WTC11 (cell line): ENCODE results near the gene AHCYL1. TPM values are rescaled to one million over a fixed set of nuclear protein-coding genes. Genes with fewer than 3 reads are reported as not detected.

ENCODE experiments used
- ELF4 ChIP-seq: sonication (generic); formaldehyde crosslinking; IDR thresholded peaks from 2 replicates; pipeline ENCODE4 v1.8.1; 2022; ENCODE audit warnings: low read depth, mild to moderate bottlenecking, moderate library complexity, missing genetic modification reagents
- FOXJ3 ChIP-seq: sonication (generic); formaldehyde crosslinking; IDR thresholded peaks from 2 replicates; pipeline ENCODE4 v1.9.0; 2021; ENCODE audit warnings: missing genetic modification reagents, mild to moderate bottlenecking, borderline replicate concordance
- MXD4 ChIP-seq: fragments of 250-450 bp; sonication (Bioruptor Pico); IDR thresholded peaks from 2 replicates; pipeline ENCODE4 v1.8.0; 2021; ENCODE audit warnings: mild to moderate bottlenecking, moderate library complexity, borderline replicate concordance
- MYBL2 ChIP-seq: sonication (generic); formaldehyde crosslinking; IDR thresholded peaks from 2 replicates; pipeline ENCODE4 v1.8.1; 2023; ENCODE audit warnings: mild to moderate bottlenecking, moderate library complexity, missing genetic modification reagents
- RORB ChIP-seq: fragments of 250-450 bp; sonication (Bioruptor Pico); IDR thresholded peaks from 2 replicates; pipeline ENCODE4 v1.9.0; 2021; ENCODE audit warnings: mild to moderate bottlenecking
- SMAD4 ChIP-seq: sonication (generic); formaldehyde crosslinking; IDR thresholded peaks from 2 replicates; pipeline ENCODE4 v1.8.0; 2022; ENCODE audit warnings: mild to moderate bottlenecking, missing genetic modification reagents
- SOX15 ChIP-seq: fragments of 250-450 bp; sonication (Bioruptor Pico); IDR thresholded peaks from 2 replicates; pipeline ENCODE4 v1.9.0; 2021; ENCODE audit warnings: mild to moderate bottlenecking
- ZNF671 ChIP-seq: fragments of 250-450 bp; sonication (Bioruptor Pico); IDR thresholded peaks from 2 replicates; pipeline ENCODE4 v1.8.0; 2021; ENCODE audit warnings: mild to moderate bottlenecking
- total RNA-seq: library from RNA; stranded (reverse); gene quantifications from 3 replicates; pipeline ENCODE4 v1.2.3, GENCODE V29; 2021
- TF ChIP-seq, protein P1 (sequence below): sonication (generic); formaldehyde crosslinking; IDR thresholded peaks from 2 replicates; pipeline ENCODE4 v1.8.1; 2022; ENCODE audit warnings: low read depth, mild to moderate bottlenecking, moderate library complexity, missing genetic modification reagents, borderline replicate concordance
- TF ChIP-seq, protein P2 (sequence below): sonication (generic); formaldehyde crosslinking; IDR thresholded peaks from 2 replicates; pipeline ENCODE4 v1.8.0; 2022; ENCODE audit warnings: mild to moderate bottlenecking, missing genetic modification reagents
- TF ChIP-seq, protein P3 (sequence below): sonication (generic); formaldehyde crosslinking; IDR thresholded peaks from 2 replicates; pipeline ENCODE4 v1.8.0; 2023; ENCODE audit warnings: missing genetic modification reagents, mild to moderate bottlenecking, borderline replicate concordance
- TF ChIP-seq, protein P4 (sequence below): fragments of 250-450 bp; sonication (Bioruptor Pico); IDR thresholded peaks from 2 replicates; pipeline ENCODE4 v1.9.0; 2021; ENCODE audit warnings: mild to moderate bottlenecking, borderline replicate concordance
- TF ChIP-seq, protein P5 (sequence below): sonication (generic); formaldehyde crosslinking; IDR thresholded peaks from 2 replicates; pipeline ENCODE4 v1.8.0; 2022; ENCODE audit warnings: missing genetic modification reagents
- TF ChIP-seq, protein P6 (sequence below): sonication (generic); formaldehyde crosslinking; IDR thresholded peaks from 2 replicates; pipeline ENCODE4 v1.8.1; 2022; ENCODE audit warnings: missing genetic modification reagents, borderline replicate concordance

AHCYL1 gene
- total RNA-seq, 1 experiment from 2014 or later: 92.1 TPM

DNA sequence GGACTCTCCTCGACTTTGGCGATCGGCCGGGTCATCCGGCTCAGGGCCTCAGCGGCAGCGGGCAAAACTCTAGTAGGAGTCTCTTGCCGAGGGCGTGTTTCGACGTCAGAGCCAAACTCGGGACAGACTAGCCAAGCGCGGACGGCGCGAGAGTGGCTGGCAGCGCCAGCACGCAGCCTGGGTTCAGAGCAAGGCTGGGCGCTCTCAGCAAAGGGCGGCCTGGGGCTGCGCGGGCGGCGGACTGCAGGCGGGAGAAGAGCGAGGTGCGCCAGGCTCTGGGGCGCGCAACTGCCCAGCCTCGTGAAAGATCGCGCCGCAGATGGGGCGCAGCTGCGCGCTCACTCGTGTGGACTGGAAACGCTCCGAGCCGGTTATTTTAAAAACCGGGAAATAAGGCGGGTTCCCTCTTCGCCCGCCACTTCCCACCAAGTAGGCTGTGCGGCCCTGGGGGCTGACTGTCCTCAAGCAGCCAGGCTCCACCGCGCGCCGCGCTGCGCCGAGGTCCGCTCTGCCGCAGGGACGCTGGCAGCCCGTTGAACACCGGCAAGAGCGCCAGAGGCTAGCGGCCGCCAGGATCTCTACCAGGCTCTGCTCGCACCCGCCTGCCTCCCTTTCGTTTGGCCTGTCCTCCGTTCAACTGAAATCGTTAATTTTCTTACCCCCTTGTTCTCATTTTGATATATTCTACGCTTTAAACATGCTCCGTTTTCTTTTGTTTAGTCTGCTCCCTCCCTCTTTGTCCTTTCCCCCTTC lies 83.5 kb downstream of the AHCYL1 start (continued):
- TF ChIP-seq, protein P1, sequence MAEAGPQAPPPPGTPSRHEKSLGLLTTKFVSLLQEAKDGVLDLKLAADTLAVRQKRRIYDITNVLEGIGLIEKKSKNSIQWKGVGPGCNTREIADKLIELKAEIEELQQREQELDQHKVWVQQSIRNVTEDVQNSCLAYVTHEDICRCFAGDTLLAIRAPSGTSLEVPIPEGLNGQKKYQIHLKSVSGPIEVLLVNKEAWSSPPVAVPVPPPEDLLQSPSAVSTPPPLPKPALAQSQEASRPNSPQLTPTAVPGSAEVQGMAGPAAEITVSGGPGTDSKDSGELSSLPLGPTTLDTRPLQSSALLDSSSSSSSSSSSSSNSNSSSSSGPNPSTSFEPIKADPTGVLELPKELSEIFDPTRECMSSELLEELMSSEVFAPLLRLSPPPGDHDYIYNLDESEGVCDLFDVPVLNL (CRISPR knock-in tag): no peak
- TF ChIP-seq SMAD4 (CRISPR knock-in tag): no peak
- TF ChIP-seq, protein P2, sequence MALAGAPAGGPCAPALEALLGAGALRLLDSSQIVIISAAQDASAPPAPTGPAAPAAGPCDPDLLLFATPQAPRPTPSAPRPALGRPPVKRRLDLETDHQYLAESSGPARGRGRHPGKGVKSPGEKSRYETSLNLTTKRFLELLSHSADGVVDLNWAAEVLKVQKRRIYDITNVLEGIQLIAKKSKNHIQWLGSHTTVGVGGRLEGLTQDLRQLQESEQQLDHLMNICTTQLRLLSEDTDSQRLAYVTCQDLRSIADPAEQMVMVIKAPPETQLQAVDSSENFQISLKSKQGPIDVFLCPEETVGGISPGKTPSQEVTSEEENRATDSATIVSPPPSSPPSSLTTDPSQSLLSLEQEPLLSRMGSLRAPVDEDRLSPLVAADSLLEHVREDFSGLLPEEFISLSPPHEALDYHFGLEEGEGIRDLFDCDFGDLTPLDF (CRISPR knock-in tag): no peak
- TF ChIP-seq, protein P3, sequence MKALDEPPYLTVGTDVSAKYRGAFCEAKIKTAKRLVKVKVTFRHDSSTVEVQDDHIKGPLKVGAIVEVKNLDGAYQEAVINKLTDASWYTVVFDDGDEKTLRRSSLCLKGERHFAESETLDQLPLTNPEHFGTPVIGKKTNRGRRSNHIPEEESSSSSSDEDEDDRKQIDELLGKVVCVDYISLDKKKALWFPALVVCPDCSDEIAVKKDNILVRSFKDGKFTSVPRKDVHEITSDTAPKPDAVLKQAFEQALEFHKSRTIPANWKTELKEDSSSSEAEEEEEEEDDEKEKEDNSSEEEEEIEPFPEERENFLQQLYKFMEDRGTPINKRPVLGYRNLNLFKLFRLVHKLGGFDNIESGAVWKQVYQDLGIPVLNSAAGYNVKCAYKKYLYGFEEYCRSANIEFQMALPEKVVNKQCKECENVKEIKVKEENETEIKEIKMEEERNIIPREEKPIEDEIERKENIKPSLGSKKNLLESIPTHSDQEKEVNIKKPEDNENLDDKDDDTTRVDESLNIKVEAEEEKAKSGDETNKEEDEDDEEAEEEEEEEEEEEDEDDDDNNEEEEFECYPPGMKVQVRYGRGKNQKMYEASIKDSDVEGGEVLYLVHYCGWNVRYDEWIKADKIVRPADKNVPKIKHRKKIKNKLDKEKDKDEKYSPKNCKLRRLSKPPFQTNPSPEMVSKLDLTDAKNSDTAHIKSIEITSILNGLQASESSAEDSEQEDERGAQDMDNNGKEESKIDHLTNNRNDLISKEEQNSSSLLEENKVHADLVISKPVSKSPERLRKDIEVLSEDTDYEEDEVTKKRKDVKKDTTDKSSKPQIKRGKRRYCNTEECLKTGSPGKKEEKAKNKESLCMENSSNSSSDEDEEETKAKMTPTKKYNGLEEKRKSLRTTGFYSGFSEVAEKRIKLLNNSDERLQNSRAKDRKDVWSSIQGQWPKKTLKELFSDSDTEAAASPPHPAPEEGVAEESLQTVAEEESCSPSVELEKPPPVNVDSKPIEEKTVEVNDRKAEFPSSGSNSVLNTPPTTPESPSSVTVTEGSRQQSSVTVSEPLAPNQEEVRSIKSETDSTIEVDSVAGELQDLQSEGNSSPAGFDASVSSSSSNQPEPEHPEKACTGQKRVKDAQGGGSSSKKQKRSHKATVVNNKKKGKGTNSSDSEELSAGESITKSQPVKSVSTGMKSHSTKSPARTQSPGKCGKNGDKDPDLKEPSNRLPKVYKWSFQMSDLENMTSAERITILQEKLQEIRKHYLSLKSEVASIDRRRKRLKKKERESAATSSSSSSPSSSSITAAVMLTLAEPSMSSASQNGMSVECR (CRISPR knock-in tag): 0 out of 2 replicates have a peak, but pooled peaks have one; percentile 32
- TF ChIP-seq ELF4: no peak
- no peak for TF ChIP-seq MXD4 (CRISPR knock-in tag)
- TF ChIP-seq, protein P4, sequence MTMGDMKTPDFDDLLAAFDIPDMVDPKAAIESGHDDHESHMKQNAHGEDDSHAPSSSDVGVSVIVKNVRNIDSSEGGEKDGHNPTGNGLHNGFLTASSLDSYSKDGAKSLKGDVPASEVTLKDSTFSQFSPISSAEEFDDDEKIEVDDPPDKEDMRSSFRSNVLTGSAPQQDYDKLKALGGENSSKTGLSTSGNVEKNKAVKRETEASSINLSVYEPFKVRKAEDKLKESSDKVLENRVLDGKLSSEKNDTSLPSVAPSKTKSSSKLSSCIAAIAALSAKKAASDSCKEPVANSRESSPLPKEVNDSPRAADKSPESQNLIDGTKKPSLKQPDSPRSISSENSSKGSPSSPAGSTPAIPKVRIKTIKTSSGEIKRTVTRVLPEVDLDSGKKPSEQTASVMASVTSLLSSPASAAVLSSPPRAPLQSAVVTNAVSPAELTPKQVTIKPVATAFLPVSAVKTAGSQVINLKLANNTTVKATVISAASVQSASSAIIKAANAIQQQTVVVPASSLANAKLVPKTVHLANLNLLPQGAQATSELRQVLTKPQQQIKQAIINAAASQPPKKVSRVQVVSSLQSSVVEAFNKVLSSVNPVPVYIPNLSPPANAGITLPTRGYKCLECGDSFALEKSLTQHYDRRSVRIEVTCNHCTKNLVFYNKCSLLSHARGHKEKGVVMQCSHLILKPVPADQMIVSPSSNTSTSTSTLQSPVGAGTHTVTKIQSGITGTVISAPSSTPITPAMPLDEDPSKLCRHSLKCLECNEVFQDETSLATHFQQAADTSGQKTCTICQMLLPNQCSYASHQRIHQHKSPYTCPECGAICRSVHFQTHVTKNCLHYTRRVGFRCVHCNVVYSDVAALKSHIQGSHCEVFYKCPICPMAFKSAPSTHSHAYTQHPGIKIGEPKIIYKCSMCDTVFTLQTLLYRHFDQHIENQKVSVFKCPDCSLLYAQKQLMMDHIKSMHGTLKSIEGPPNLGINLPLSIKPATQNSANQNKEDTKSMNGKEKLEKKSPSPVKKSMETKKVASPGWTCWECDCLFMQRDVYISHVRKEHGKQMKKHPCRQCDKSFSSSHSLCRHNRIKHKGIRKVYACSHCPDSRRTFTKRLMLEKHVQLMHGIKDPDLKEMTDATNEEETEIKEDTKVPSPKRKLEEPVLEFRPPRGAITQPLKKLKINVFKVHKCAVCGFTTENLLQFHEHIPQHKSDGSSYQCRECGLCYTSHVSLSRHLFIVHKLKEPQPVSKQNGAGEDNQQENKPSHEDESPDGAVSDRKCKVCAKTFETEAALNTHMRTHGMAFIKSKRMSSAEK (CRISPR knock-in tag): no peak
- TF ChIP-seq FOXJ3 (CRISPR knock-in tag): no peak
- TF ChIP-seq ZNF671 (CRISPR knock-in tag): no peak
- TF ChIP-seq, protein P5, sequence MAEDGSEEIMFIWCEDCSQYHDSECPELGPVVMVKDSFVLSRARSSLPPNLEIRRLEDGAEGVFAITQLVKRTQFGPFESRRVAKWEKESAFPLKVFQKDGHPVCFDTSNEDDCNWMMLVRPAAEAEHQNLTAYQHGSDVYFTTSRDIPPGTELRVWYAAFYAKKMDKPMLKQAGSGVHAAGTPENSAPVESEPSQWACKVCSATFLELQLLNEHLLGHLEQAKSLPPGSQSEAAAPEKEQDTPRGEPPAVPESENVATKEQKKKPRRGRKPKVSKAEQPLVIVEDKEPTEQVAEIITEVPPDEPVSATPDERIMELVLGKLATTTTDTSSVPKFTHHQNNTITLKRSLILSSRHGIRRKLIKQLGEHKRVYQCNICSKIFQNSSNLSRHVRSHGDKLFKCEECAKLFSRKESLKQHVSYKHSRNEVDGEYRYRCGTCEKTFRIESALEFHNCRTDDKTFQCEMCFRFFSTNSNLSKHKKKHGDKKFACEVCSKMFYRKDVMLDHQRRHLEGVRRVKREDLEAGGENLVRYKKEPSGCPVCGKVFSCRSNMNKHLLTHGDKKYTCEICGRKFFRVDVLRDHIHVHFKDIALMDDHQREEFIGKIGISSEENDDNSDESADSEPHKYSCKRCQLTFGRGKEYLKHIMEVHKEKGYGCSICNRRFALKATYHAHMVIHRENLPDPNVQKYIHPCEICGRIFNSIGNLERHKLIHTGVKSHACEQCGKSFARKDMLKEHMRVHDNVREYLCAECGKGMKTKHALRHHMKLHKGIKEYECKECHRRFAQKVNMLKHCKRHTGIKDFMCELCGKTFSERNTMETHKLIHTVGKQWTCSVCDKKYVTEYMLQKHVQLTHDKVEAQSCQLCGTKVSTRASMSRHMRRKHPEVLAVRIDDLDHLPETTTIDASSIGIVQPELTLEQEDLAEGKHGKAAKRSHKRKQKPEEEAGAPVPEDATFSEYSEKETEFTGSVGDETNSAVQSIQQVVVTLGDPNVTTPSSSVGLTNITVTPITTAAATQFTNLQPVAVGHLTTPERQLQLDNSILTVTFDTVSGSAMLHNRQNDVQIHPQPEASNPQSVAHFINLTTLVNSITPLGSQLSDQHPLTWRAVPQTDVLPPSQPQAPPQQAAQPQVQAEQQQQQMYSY (CRISPR knock-in tag): peak; percentile 60
- TF ChIP-seq, protein P6, sequence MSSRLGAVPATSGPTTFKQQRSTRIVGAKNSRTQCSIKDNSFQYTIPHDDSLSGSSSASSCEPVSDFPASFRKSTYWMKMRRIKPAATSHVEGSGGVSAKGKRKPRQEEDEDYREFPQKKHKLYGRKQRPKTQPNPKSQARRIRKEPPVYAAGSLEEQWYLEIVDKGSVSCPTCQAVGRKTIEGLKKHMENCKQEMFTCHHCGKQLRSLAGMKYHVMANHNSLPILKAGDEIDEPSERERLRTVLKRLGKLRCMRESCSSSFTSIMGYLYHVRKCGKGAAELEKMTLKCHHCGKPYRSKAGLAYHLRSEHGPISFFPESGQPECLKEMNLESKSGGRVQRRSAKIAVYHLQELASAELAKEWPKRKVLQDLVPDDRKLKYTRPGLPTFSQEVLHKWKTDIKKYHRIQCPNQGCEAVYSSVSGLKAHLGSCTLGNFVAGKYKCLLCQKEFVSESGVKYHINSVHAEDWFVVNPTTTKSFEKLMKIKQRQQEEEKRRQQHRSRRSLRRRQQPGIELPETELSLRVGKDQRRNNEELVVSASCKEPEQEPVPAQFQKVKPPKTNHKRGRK: peak; percentile 10; the same call in 1 of the 2 replicates
- no peak for TF ChIP-seq MYBL2
- no peak for TF ChIP-seq RORB (CRISPR knock-in tag)
- no peak for TF ChIP-seq SOX15
- TF ChIP-seq, all 79 proteins: peak for 5
